HEK293 (cell line): Measurements from ENCODE around the gene RPL10A.

ENCODE experiments used
- CTCF ChIA-PET: fragments of 350-600 bp; formaldehyde crosslinking; extraction: SDS; loops from one replicate; lab custom pipeline; 2021; ENCODE audit warnings: antibody characterized with exemption; lab: Yijun Ruan, JAX
- POLR2A ChIA-PET: fragments of 300-600 bp; formaldehyde crosslinking; extraction: SDS; loops from one replicate; lab custom pipeline; 2020; ENCODE audit warnings: antibody characterized with exemption, inconsistent platforms; lab: Yijun Ruan, JAX
- H3K27ac ChIP-seq: fragments of 200-500 bp; sonication (Bioruptor generic); 2 replicates; pipeline ENCODE4 v1.5.1; 2014; ENCODE audit warnings: low read depth, low read length, control low read depth, inconsistent platforms; ENCODE audit errors: extremely low read depth
- H3K36me3 ChIP-seq, 2 experiments: fragments of 200-500 bp in 1 of 2; sonication (Bioruptor generic) in 1 of 2; 1 replicate in 1 of 2; 2 replicates in 1 of 2; pipeline ENCODE4 v1.5.1; 2014 to 2017; ENCODE audit warnings: inconsistent platforms in 2 of 2, low read length in 2 of 2; ENCODE audit not compliant: control insufficient read depth in 2 of 2, insufficient read depth in 1 of 2
- H3K4me1 ChIP-seq: fragments of 200-500 bp; sonication (Bioruptor generic); 2 replicates; pipeline ENCODE4 v1.5.1; 2014; ENCODE audit warnings: mild to moderate bottlenecking, low read length, inconsistent platforms; ENCODE audit not compliant: control insufficient read depth, insufficient read depth
- H3K4me3 ChIP-seq: 2 replicates; pipeline ENCODE4 v1.5.1; 2011; ENCODE audit warnings: low read depth, mild to moderate bottlenecking, control low read depth, low read length, moderate library complexity
- H3K9me3 ChIP-seq: fragments of 200-500 bp; sonication (Bioruptor generic); 2 replicates; pipeline ENCODE4 v1.5.1; 2014; ENCODE audit warnings: low read depth, low read length, inconsistent platforms; ENCODE audit not compliant: control insufficient read depth, insufficient read depth
- BCL6B ChIP-seq: fragments of 450-650 bp; formaldehyde crosslinking; IDR thresholded peaks from 2 replicates; pipeline ENCODE4 v1.5.1; 2017; ENCODE audit warnings: missing biosample characterization, missing genetic modification characterization
- GLI2 ChIP-seq: fragments of 450-650 bp; formaldehyde crosslinking; IDR thresholded peaks from 2 replicates; pipeline ENCODE4; 2017; ENCODE audit warnings: missing biosample characterization, missing genetic modification characterization, low read depth, borderline replicate concordance
- HOXD13 ChIP-seq: sonication (generic); formaldehyde crosslinking; IDR thresholded peaks from 2 replicates; pipeline ENCODE4 v1.8.0; 2022; ENCODE audit warnings: missing genetic modification reagents, borderline replicate concordance
- MZF1 ChIP-seq: fragments of 450-650 bp; formaldehyde crosslinking; IDR thresholded peaks from 2 replicates; pipeline ENCODE4 v1.5.1; 2017; ENCODE audit warnings: missing biosample characterization, missing genetic modification characterization, borderline replicate concordance
- OSR2 ChIP-seq: fragments of 450-650 bp; formaldehyde crosslinking; IDR thresholded peaks from 2 replicates; pipeline ENCODE4 v1.5.1; 2016; ENCODE audit warnings: missing biosample characterization, missing genetic modification characterization
- SALL2 ChIP-seq: fragments of 450-650 bp; formaldehyde crosslinking; IDR thresholded peaks from 2 replicates; pipeline ENCODE4 v1.5.0; 2017; ENCODE audit warnings: missing biosample characterization, mild to moderate bottlenecking, missing genetic modification characterization, borderline replicate concordance
- SCRT2 ChIP-seq: fragments of 450-650 bp; formaldehyde crosslinking; IDR thresholded peaks from 2 replicates; pipeline ENCODE4 v1.5.1; 2016; ENCODE audit warnings: missing biosample characterization, missing genetic modification characterization
- ZBTB7A ChIP-seq: fragments of 450-650 bp; formaldehyde crosslinking; IDR thresholded peaks from 2 replicates; pipeline ENCODE4 v1.5.1; 2016; ENCODE audit warnings: low read depth, missing biosample characterization, missing genetic modification characterization
- ZIC2 ChIP-seq: fragments of 450-650 bp; formaldehyde crosslinking; IDR thresholded peaks from 2 replicates; pipeline ENCODE4 v1.5.1; 2016; ENCODE audit warnings: missing biosample characterization, missing genetic modification characterization
- ZNF10 ChIP-seq: fragments of 450-650 bp; formaldehyde crosslinking; IDR thresholded peaks from 2 replicates; pipeline ENCODE4 v1.5.1; 2017; ENCODE audit warnings: missing biosample characterization, missing genetic modification characterization
- ZNF138 ChIP-seq: fragments of 450-650 bp; formaldehyde crosslinking; IDR thresholded peaks from 2 replicates; pipeline ENCODE4 v1.5.1; 2016; ENCODE audit warnings: missing biosample characterization, missing genetic modification characterization, borderline replicate concordance
- ZNF140 ChIP-seq: fragments of 450-650 bp; formaldehyde crosslinking; IDR thresholded peaks from 2 replicates; pipeline ENCODE4 v1.5.1; 2016; ENCODE audit warnings: missing biosample characterization, missing genetic modification characterization
- ZNF202 ChIP-seq: fragments of 450-650 bp; formaldehyde crosslinking; IDR thresholded peaks from 2 replicates; pipeline ENCODE4 v1.5.1; 2016; ENCODE audit warnings: missing biosample characterization, missing genetic modification characterization, borderline replicate concordance
- ZNF391 ChIP-seq: fragments of 450-650 bp; formaldehyde crosslinking; IDR thresholded peaks from 2 replicates; pipeline ENCODE4 v1.5.1; 2016; ENCODE audit warnings: low read depth, missing biosample characterization, missing genetic modification characterization, borderline replicate concordance
- ZNF398 ChIP-seq: fragments of 450-650 bp; formaldehyde crosslinking; IDR thresholded peaks from 2 replicates; pipeline ENCODE4 v1.5.1; 2017; ENCODE audit warnings: missing biosample characterization, missing genetic modification characterization
- ZNF488 ChIP-seq: fragments of 450-650 bp; formaldehyde crosslinking; IDR thresholded peaks from 2 replicates; pipeline ENCODE4 v1.5.1; 2016; ENCODE audit warnings: missing biosample characterization, missing genetic modification characterization
- ZNF514 ChIP-seq: fragments of 450-650 bp; formaldehyde crosslinking; IDR thresholded peaks from 2 replicates; pipeline ENCODE4 v1.5.1; 2016; ENCODE audit warnings: missing biosample characterization, missing genetic modification characterization
- ZNF600 ChIP-seq: fragments of 450-650 bp; formaldehyde crosslinking; IDR thresholded peaks from 2 replicates; pipeline ENCODE4 v1.5.1; 2016; ENCODE audit warnings: missing biosample characterization, missing genetic modification characterization
- ZNF621 ChIP-seq: fragments of 450-650 bp; formaldehyde crosslinking; IDR thresholded peaks from 2 replicates; pipeline ENCODE4 v1.5.1; 2017; ENCODE audit warnings: missing biosample characterization, missing genetic modification characterization
- ZNF624 ChIP-seq: fragments of 450-650 bp; formaldehyde crosslinking; IDR thresholded peaks from 2 replicates; pipeline ENCODE4 v1.5.1; 2017; ENCODE audit warnings: missing biosample characterization, missing genetic modification characterization
- ZNF664 ChIP-seq: fragments of 450-650 bp; formaldehyde crosslinking; IDR thresholded peaks from 2 replicates; pipeline ENCODE4 v1.5.1; 2016; ENCODE audit warnings: missing biosample characterization, missing genetic modification characterization
- ZNF830 ChIP-seq: fragments of 450-650 bp; IDR thresholded peaks from 2 replicates; pipeline ENCODE4 v1.5.0; 2018; ENCODE audit warnings: missing biosample characterization, missing genetic modification characterization, low read depth, mild to moderate bottlenecking, moderate library complexity
- ZSCAN16 ChIP-seq: fragments of 450-650 bp; formaldehyde crosslinking; IDR thresholded peaks from 2 replicates; pipeline ENCODE4 v1.5.1; 2016; ENCODE audit warnings: missing biosample characterization, missing genetic modification characterization
- ZSCAN30 ChIP-seq: fragments of 450-650 bp; IDR thresholded peaks from 2 replicates; pipeline ENCODE4 v1.5.1; 2018; ENCODE audit warnings: missing biosample characterization, mild to moderate bottlenecking, missing genetic modification characterization, moderate library complexity
- TF ChIP-seq, protein P1 (sequence below): fragments of 450-650 bp; formaldehyde crosslinking; IDR thresholded peaks from 2 replicates; pipeline ENCODE4 v1.5.1; 2017; ENCODE audit warnings: missing biosample characterization, missing genetic modification characterization
- TF ChIP-seq, protein P2 (sequence below): fragments of 450-650 bp; formaldehyde crosslinking; IDR thresholded peaks from 2 replicates; pipeline ENCODE4 v1.5.1; 2016; ENCODE audit warnings: missing biosample characterization, missing genetic modification characterization

The RPL10A gene

GRCh38 chr6:35473850-35474130 lies 5.6 kb downstream of the RPL10A start:
- Histone ChIP-seq H3K36me3 (peaks cover 9 to 75% of the 10 kb centered on the region in 2 experiments; a peak in 2 of 3 replicates), H3K4me1 (no peaks in the 10 kb centered on the region), H3K27ac (peak overlapping the region; percentile 3; the same call in 1 of the 2 replicates), H3K9me3 (no peaks in the 10 kb centered on the region), H3K4me3 (no peak overlapping the region)
- ChIA-PET POLR2A (interaction anchor here (0.6 to 9.5 kb wide), 12 partner anchors 11 to 1060 kb away, joined by 3 to 198 read pairs (median 6); partner anchors contain the start of gene TEAD3), CTCF (interaction anchor here (0.6 to 1.0 kb wide), 2 partner anchors 14 to 49 kb away, joined by 3 to 4 read pairs; no protein-coding TSS in a partner anchor)
- TF ChIP-seq SCRT2 (tag by site-specific recombination) (peak; percentile 73), ZNF624 (no peak), ZIC2 (tag by site-specific recombination) (no peak), BCL6B (tag by site-specific recombination) (no peak), OSR2 (0 out of 2 replicates have a peak, but pooled peaks have one; percentile 22), ZSCAN30 (tag by site-specific recombination) (peak; percentile 88; the same call in 1 of the 2 replicates), ZNF830 (no peak)
- TF ChIP-seq, all 188 proteins: peak for 3

DNA sequence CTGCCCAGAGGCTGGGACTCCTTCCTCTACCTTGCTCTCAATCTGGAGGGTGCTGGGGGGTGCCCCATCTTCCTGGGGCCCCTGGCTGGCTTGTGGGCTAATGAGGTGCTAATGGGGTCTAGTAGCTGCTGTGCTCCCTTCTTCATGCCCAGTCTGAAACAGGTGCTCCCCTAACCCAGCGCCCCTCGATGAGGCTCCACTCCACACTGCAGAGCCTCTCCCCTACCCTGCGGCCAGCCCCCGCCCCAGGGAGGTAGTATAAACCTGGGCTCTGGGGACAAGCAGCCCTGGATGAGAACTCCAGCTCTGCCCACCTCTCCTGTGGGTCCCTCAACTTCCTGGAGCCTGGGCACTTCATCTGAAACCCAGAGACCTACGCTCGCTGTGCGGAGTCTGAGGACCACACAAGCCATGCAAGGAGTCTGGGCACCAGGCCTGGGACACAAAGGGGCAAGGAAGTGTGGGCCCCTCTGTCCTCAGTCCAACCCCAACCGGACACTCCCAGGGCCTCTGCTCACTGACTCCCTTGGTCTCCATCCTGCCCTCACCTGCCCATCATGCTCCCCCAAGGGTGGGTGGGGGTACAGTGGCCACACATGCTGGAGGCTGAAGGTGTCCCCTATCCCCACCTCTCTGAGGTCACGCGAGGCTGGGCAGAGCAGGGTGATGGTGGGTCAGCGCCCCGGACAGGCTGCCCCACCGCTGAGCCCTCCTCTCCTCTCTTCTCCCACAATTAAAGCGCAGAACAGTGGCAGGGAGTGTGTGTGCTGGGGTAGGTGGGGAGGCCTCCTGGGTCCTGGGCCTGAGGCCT lies 6.1 kb downstream of the RPL10A start:
- no peaks in the 10 kb centered on the region for H3K4me1 ChIP-seq
- peak overlapping the region; percentile 3; the same call in 1 of the 2 replicates for H3K27ac ChIP-seq
- H3K9me3 ChIP-seq = no peaks in the 10 kb centered on the region
- CTCF ChIA-PET = interaction anchor here (0.6 to 0.7 kb wide), 2 partner anchors 13 kb away, joined by 3 to 4 read pairs; no protein-coding TSS in a partner anchor
- H3K4me3 ChIP-seq = no peak overlapping the region
- POLR2A ChIA-PET = interaction anchor here (0.6 to 9.5 kb wide), 9 partner anchors 11 to 206 kb away, joined by 3 to 198 read pairs (median 6); partner anchors contain the start of gene TEAD3
- H3K36me3 ChIP-seq = peaks cover 7 to 73% of the 10 kb centered on the region in 2 experiments; a peak in 2 of 3 replicates
- no peak for TF ChIP-seq ZNF514 (tag by site-specific recombination)
- TF ChIP-seq ZNF398 (tag by site-specific recombination) = no peak
- no peak for TF ChIP-seq ZNF391 (tag by site-specific recombination)
- no peak for TF ChIP-seq ZSCAN16 (tag by site-specific recombination)
- no peak for TF ChIP-seq ZNF621
- TF ChIP-seq ZNF10 (tag by site-specific recombination) = no peak
- TF ChIP-seq GLI2 (tag by site-specific recombination) = no peak
- no peak for TF ChIP-seq MZF1 (tag by site-specific recombination)
- TF ChIP-seq ZNF140 (tag by site-specific recombination) = no peak
- TF ChIP-seq ZNF202 (tag by site-specific recombination) = no peak
- TF ChIP-seq ZBTB7A = 0 out of 2 replicates have a peak, but pooled peaks have one; percentile 18
- TF ChIP-seq, protein P1, sequence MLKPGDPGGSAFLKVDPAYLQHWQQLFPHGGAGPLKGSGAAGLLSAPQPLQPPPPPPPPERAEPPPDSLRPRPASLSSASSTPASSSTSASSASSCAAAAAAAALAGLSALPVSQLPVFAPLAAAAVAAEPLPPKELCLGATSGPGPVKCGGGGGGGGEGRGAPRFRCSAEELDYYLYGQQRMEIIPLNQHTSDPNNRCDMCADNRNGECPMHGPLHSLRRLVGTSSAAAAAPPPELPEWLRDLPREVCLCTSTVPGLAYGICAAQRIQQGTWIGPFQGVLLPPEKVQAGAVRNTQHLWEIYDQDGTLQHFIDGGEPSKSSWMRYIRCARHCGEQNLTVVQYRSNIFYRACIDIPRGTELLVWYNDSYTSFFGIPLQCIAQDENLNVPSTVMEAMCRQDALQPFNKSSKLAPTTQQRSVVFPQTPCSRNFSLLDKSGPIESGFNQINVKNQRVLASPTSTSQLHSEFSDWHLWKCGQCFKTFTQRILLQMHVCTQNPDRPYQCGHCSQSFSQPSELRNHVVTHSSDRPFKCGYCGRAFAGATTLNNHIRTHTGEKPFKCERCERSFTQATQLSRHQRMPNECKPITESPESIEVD (tag by site-specific recombination) = no peak
- no peak for TF ChIP-seq SALL2 (tag by site-specific recombination)
- TF ChIP-seq, protein P2, sequence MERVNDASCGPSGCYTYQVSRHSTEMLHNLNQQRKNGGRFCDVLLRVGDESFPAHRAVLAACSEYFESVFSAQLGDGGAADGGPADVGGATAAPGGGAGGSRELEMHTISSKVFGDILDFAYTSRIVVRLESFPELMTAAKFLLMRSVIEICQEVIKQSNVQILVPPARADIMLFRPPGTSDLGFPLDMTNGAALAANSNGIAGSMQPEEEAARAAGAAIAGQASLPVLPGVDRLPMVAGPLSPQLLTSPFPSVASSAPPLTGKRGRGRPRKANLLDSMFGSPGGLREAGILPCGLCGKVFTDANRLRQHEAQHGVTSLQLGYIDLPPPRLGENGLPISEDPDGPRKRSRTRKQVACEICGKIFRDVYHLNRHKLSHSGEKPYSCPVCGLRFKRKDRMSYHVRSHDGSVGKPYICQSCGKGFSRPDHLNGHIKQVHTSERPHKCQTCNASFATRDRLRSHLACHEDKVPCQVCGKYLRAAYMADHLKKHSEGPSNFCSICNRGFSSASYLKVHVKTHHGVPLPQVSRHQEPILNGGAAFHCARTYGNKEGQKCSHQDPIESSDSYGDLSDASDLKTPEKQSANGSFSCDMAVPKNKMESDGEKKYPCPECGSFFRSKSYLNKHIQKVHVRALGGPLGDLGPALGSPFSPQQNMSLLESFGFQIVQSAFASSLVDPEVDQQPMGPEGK (tag by site-specific recombination) = peak; percentile 84
- TF ChIP-seq ZNF600 = peak; percentile 28; the same call in 1 of the 2 replicates
- no peak for TF ChIP-seq HOXD13 (CRISPR knock-in tag)
- TF ChIP-seq ZNF664 (tag by site-specific recombination) = no peak
- no peak for TF ChIP-seq ZNF138 (tag by site-specific recombination)
- no peak for TF ChIP-seq ZNF488 (tag by site-specific recombination)
